ENCODE measurements around the gene LAMA1. TPM values are rescaled to one million over a fixed set of nuclear protein-coding genes. Genes with fewer than 3 reads are reported as not detected.

The LAMA1 gene
- total RNA-seq, 5 donors from 2014 or later (not counting 1 experiment from before 2014, with no cell fraction given), result 0.09 to 0.43 (median 0.09) TPM; not detected in 2

DNA sequence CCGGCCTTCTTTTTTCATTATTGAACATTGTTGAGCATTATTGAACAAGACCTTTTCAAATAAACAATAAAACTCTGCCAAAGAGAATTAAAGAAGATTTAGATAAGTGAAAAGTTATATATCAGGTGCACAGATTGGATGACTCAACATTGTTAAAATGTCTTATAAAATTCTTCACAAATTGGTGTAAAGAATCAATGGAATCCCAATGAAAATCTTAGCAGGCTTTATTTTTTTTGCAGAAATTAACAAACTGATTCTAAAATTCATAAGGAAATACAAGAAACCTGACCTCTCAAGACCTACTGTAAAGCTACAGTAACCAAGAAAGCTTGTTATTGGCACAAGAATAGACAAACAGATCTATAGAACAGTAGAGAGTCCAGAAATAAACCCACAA, 70.3 kb downstream of the LAMA1 start:
- no peak overlapping the region for H3K27ac ChIP-seq (ENCODE audit: low read length)
- Mint-ChIP-seq H3K4me1 (no peaks in the 10 kb centered on the region), H3K4me3 (no peak overlapping the region), H3K27me3 (no peaks in the 10 kb centered on the region), H3K36me3 (no peaks in the 10 kb centered on the region), H3K27ac (no peak overlapping the region), H3K9me3 (peaks cover 0 to 4% (median 0%) of the 10 kb centered on the region in 3 donors)
- ATAC-seq (replicated peaks in 1 of 4), result no peak
- POLR2A ChIA-PET, result interaction anchor here in 1 of 2 donors (0.7 kb wide), 2 partner anchors 11 to 15 kb away, joined by 3 to 4 read pairs; no protein-coding TSS in a partner anchor
- CTCF ChIA-PET, result interaction anchor here in 1 of 2 donors (0.7 kb wide), 1 partner anchor 10 kb away, joined by 5 read pairs; no protein-coding TSS in a partner anchor
- no peaks in the 10 kb centered on the region for H3K27me3 ChIP-seq (replicated peaks in 1 of 2; ENCODE audit: control insufficient read depth in 2 of 2, extremely low read depth in 1 of 2, insufficient read depth in 2 of 2, low read length in 1 of 2)
- DNase-seq, result no peak
- H3K36me3 ChIP-seq (ENCODE audit: control insufficient read depth in 2 of 2, extremely low read depth in 1 of 2, insufficient read depth in 1 of 2, low read length in 1 of 2), result no peaks in the 10 kb centered on the region
- no CpG with 5 or more reads among the region's 1 CpG for WGBS (ENCODE audit: insufficient coverage)
- H3K4me1 ChIP-seq (ENCODE audit: control insufficient read depth in 1 of 2, extremely low read depth in 1 of 2, insufficient read depth in 2 of 2, low read length in 2 of 2), result no peaks in the 10 kb centered on the region
- H3K9me3 ChIP-seq, result no peaks in the 10 kb centered on the region
- H3K4me3 ChIP-seq (ENCODE audit: control insufficient read depth in 1 of 2, extremely low read depth in 1 of 2, low read length in 1 of 2), result no peak overlapping the region

DNA sequence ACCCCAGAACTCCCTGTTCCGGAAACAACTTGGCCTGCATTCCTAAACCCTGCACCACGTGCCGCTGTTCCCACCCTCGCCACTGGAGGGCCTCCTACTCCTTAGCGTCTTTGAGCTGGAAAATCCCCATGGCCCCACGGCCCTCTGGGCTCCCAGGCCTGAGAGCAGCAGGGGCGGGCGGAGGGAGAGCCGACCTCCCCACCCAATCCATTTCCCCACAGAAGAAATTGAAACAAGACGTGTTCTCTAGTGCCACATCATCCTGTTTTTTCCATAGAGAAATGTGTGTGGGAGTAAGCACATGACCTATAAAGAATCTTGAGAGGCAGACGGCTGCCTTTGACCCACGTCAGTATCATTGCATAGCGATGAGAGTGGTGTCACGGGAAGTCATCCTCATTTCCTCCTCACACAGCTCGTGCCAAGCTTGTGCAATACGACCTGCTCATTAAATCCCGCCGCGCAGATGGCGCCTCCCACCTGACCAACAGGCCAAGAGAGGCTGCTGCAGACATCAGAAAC, 79.2 kb downstream of the LAMA1 start:
- no peaks in the 10 kb centered on the region for H3K4me1 ChIP-seq (ENCODE audit: control insufficient read depth in 1 of 2, extremely low read depth in 1 of 2, insufficient read depth in 2 of 2, low read length in 2 of 2)
- Mint-ChIP-seq H3K27ac (no peak overlapping the region), H3K4me3 (no peak overlapping the region), H3K4me1 (no peaks in the 10 kb centered on the region), H3K36me3 (no peaks in the 10 kb centered on the region), H3K9me3 (peaks cover 8 to 13% (median 9%) of the 10 kb centered on the region in 3 donors), H3K27me3 (peaks cover 0 to 9% of the 10 kb centered on the region in 2 donors)
- 72% methylated on average over 9 of the region's 20 CpGs for WGBS (ENCODE audit: insufficient coverage)
- CTCF ChIA-PET, result interaction anchor here in 1 of 2 donors (0.7 kb wide), 1 partner anchor 240 kb away, joined by 3 read pairs; no protein-coding TSS in a partner anchor
- H3K4me3 ChIP-seq (ENCODE audit: control insufficient read depth in 1 of 2, extremely low read depth in 1 of 2, low read length in 1 of 2), result no peak overlapping the region
- H3K36me3 ChIP-seq (ENCODE audit: control insufficient read depth in 2 of 2, extremely low read depth in 1 of 2, insufficient read depth in 1 of 2, low read length in 1 of 2), result no peaks in the 10 kb centered on the region
- no peak for DNase-seq
- H3K27ac ChIP-seq (ENCODE audit: low read length), result no peak overlapping the region
- POLR2A ChIA-PET, result no interaction called here
- no peak for ATAC-seq (replicated peaks in 1 of 4)
- H3K27me3 ChIP-seq (replicated peaks in 1 of 2; ENCODE audit: control insufficient read depth in 2 of 2, extremely low read depth in 1 of 2, insufficient read depth in 2 of 2, low read length in 1 of 2), result peaks cover 0 to 2% of the 10 kb centered on the region in 2 experiments
- no peaks in the 10 kb centered on the region for H3K9me3 ChIP-seq

DNA sequence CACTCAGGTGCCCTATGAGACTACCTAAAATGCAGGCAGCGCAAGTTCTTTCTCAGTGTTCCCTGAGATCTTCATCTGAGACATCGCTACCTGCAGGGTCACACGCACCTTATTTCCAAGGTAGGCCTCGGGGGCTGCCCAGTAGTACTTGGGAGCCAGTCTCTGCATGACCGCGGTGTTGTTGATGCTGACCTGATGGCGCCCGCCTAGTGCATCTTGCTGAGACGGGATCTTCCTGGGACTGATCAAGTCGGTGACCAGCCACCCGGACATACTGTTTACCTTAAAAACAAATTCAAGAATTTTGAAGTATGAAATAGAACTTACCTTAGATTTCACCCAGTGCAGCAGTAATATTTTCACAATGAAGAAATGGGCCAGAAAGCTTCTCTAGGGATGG, 80.1 kb downstream of the LAMA1 start:
- POLR2A ChIA-PET, result no interaction called here
- no peak overlapping the region for H3K27ac Mint-ChIP-seq
- WGBS (ENCODE audit: insufficient coverage), result 93% methylated on average over 9 of the region's 11 CpGs

DNA sequence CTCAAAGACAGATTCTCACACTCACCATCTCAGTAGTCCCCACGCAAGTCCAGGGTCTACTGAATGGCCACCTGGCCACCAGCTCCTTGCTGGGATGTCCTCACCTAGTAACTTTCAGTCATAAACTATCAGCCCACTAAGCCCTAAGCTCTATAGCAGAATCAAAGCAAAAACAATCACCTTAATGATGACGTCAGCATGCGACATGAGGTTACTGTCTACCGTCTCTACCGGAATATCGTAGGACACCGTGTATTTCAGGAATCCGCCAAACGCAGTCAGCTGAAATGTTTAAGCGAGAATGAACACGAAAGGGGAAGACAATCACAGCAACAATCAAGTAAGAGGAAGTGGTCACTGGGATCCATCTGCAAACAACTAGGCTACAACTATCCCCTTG, 81.8 kb downstream of the LAMA1 start:
- WGBS (ENCODE audit: insufficient coverage), result 88% methylated on average over 10 of the region's 11 CpGs
- Histone ChIP-seq H3K4me3 (ENCODE audit: control insufficient read depth in 1 of 2, extremely low read depth in 1 of 2, low read length in 1 of 2) (no peak overlapping the region), H3K27ac (ENCODE audit: low read length) (no peak overlapping the region), H3K9me3 (no peaks in the 10 kb centered on the region), H3K36me3 (ENCODE audit: control insufficient read depth in 2 of 2, extremely low read depth in 1 of 2, insufficient read depth in 1 of 2, low read length in 1 of 2) (no peaks in the 10 kb centered on the region), H3K4me1 (ENCODE audit: control insufficient read depth in 1 of 2, extremely low read depth in 1 of 2, insufficient read depth in 2 of 2, low read length in 2 of 2) (no peaks in the 10 kb centered on the region), H3K27me3 (replicated peaks in 1 of 2; ENCODE audit: control insufficient read depth in 2 of 2, extremely low read depth in 1 of 2, insufficient read depth in 2 of 2, low read length in 1 of 2) (peaks cover 0 to 2% of the 10 kb centered on the region in 2 experiments)
- no peaks in the 10 kb centered on the region for H3K36me3 Mint-ChIP-seq
- peaks cover 0 to 7% (median 2%) of the 10 kb centered on the region in 3 donors for H3K9me3 Mint-ChIP-seq
- ATAC-seq (replicated peaks in 1 of 4) (no peak), DNase-seq (no peak)
- ChIA-PET POLR2A (no interaction called here), CTCF (no interaction called here)
- H3K27ac Mint-ChIP-seq, result no peak overlapping the region
- no peaks in the 10 kb centered on the region for H3K4me1 Mint-ChIP-seq
- H3K27me3 Mint-ChIP-seq, result peaks cover 0 to 12% of the 10 kb centered on the region in 2 donors
- H3K4me3 Mint-ChIP-seq, result no peak overlapping the region

More for the DNA sequence above, 80.1 kb downstream of the LAMA1 start:
- no peaks in the 10 kb centered on the region for H3K36me3 Mint-ChIP-seq
- Histone ChIP-seq H3K4me1 (ENCODE audit: control insufficient read depth in 1 of 2, extremely low read depth in 1 of 2, insufficient read depth in 2 of 2, low read length in 2 of 2) (no peaks in the 10 kb centered on the region), H3K4me3 (ENCODE audit: control insufficient read depth in 1 of 2, extremely low read depth in 1 of 2, low read length in 1 of 2) (no peak overlapping the region), H3K36me3 (ENCODE audit: control insufficient read depth in 2 of 2, extremely low read depth in 1 of 2, insufficient read depth in 1 of 2, low read length in 1 of 2) (no peaks in the 10 kb centered on the region), H3K27ac (ENCODE audit: low read length) (no peak overlapping the region), H3K27me3 (replicated peaks in 1 of 2; ENCODE audit: control insufficient read depth in 2 of 2, extremely low read depth in 1 of 2, insufficient read depth in 2 of 2, low read length in 1 of 2) (peaks cover 0 to 2% of the 10 kb centered on the region in 2 experiments), H3K9me3 (no peaks in the 10 kb centered on the region)
- H3K4me3 Mint-ChIP-seq, result no peak overlapping the region
- CTCF ChIA-PET, result no interaction called here
- ATAC-seq (replicated peaks in 1 of 4) (no peak), DNase-seq (no peak)
- H3K27me3 Mint-ChIP-seq, result peaks cover 0 to 12% of the 10 kb centered on the region in 2 donors
- H3K4me1 Mint-ChIP-seq, result no peaks in the 10 kb centered on the region
- peaks cover 5 to 13% (median 8%) of the 10 kb centered on the region in 3 donors for H3K9me3 Mint-ChIP-seq

DNA sequence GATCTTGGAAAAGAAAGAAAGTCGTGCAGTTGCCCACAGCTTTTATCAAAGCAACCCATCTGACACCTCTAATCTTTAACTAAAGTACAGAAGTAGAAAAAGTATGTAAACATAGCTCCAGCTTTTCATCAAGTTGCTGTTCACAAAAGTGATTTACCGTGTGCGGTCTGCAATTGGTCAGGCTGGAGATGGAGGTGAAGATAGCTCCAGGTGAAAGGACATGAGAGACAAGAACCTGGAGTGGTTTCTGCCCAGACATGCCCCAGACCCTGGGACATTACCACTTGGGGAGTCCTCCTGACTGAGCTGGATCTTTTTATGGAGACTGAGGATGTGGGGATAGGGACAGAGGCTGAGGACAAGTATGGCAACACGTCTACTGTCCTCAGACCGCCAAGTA, 82.7 kb downstream of the LAMA1 start:
- DNase-seq (no peak), ATAC-seq (replicated peaks in 1 of 4) (no peak)
- peaks cover 0 to 7% (median 0%) of the 10 kb centered on the region in 3 donors for H3K9me3 Mint-ChIP-seq
- Histone ChIP-seq H3K4me3 (ENCODE audit: control insufficient read depth in 1 of 2, extremely low read depth in 1 of 2, low read length in 1 of 2) (no peak overlapping the region), H3K36me3 (ENCODE audit: control insufficient read depth in 2 of 2, extremely low read depth in 1 of 2, insufficient read depth in 1 of 2, low read length in 1 of 2) (no peaks in the 10 kb centered on the region), H3K27me3 (replicated peaks in 1 of 2; ENCODE audit: control insufficient read depth in 2 of 2, extremely low read depth in 1 of 2, insufficient read depth in 2 of 2, low read length in 1 of 2) (peaks cover 0 to 2% of the 10 kb centered on the region in 2 experiments), H3K27ac (ENCODE audit: low read length) (no peak overlapping the region), H3K9me3 (no peaks in the 10 kb centered on the region), H3K4me1 (ENCODE audit: control insufficient read depth in 1 of 2, extremely low read depth in 1 of 2, insufficient read depth in 2 of 2, low read length in 2 of 2) (no peaks in the 10 kb centered on the region)
- ChIA-PET POLR2A (no interaction called here), CTCF (no interaction called here)
- H3K4me3 Mint-ChIP-seq, result no peak overlapping the region
- 82% methylated on average over 3 of the region's 5 CpGs for WGBS (ENCODE audit: insufficient coverage)
- no peak overlapping the region for H3K27ac Mint-ChIP-seq
- no peaks in the 10 kb centered on the region for H3K4me1 Mint-ChIP-seq
- peaks cover 0 to 12% of the 10 kb centered on the region in 2 donors for H3K27me3 Mint-ChIP-seq
- H3K36me3 Mint-ChIP-seq, result no peaks in the 10 kb centered on the region

DNA sequence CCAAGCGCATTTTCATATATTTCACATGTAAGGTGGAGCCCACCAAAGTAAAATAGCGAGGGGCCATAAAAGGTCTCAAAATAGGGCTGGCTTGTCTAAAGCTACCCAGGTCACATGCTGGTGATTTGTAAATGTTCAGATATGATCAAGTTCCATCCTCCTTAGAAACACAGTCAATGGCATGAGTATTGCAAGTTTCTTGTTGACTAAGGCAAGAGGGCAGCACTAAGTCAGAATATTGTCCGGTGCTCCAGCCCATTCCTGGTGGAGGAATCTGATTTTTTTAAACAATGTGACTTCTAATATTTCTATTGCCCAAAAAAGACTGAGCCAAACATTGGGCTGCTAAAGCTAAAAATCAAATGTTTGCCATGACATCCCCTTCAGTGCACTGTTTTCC, 85.1 kb downstream of the LAMA1 start:
- no peaks in the 10 kb centered on the region for H3K4me1 ChIP-seq (ENCODE audit: control insufficient read depth in 1 of 2, extremely low read depth in 1 of 2, insufficient read depth in 2 of 2, low read length in 2 of 2)
- ATAC-seq (replicated peaks in 1 of 4) (no peak), DNase-seq (no peak)
- Mint-ChIP-seq H3K36me3 (no peaks in the 10 kb centered on the region), H3K4me3 (no peak overlapping the region), H3K27ac (no peak overlapping the region), H3K9me3 (peaks cover 0 to 4% (median 0%) of the 10 kb centered on the region in 3 donors), H3K4me1 (no peaks in the 10 kb centered on the region), H3K27me3 (peaks cover 0 to 7% of the 10 kb centered on the region in 2 donors)
- no peak overlapping the region for H3K4me3 ChIP-seq (ENCODE audit: control insufficient read depth in 1 of 2, extremely low read depth in 1 of 2, low read length in 1 of 2)
- H3K27me3 ChIP-seq (replicated peaks in 1 of 2; ENCODE audit: control insufficient read depth in 2 of 2, extremely low read depth in 1 of 2, insufficient read depth in 2 of 2, low read length in 1 of 2), result no peaks in the 10 kb centered on the region
- no peaks in the 10 kb centered on the region for H3K9me3 ChIP-seq
- no CpG with 5 or more reads among the region's 3 CpGs for WGBS (ENCODE audit: insufficient coverage)
- no peak overlapping the region for H3K27ac ChIP-seq (ENCODE audit: low read length)
- ChIA-PET POLR2A (no interaction called here), CTCF (no interaction called here)
- H3K36me3 ChIP-seq (ENCODE audit: control insufficient read depth in 2 of 2, extremely low read depth in 1 of 2, insufficient read depth in 1 of 2, low read length in 1 of 2), result no peaks in the 10 kb centered on the region
